HG02588 (cell line): ENCODE results near the gene HNRNPAB.
A peak's percentile ranks its signal among the peaks of the same experiment; 100 is the strongest.
"Not testable (repeated sequence)": the region's sequence is repeated elsewhere in the genome, so short reads cannot be mapped to it uniquely, and the experiment has no call there.

ENCODE experiments used
- ATAC-seq: cut with Tn5 transposase; IDR thresholded peaks from one replicate; pipeline ENCODE4 v1.9.1; 2021; ENCODE audit warnings: mild to moderate bottlenecking, moderate library complexity; ENCODE audit not compliant: unreplicated experiment

The HNRNPAB gene

GRCh38 chr5:178196281-178196812, 8.0 kb upstream of the HNRNPAB start:
- no peak for ATAC-seq

- ATAC-seq: no peak
Measured at GRCh38 chr5:178196986-178197385, 7.3 kb upstream of the HNRNPAB start.

GRCh38 chr5:178198151-178198550, 6.2 kb upstream of the HNRNPAB start:
- not testable (repeated sequence) for ATAC-seq

- ATAC-seq: no peak
Measured at GRCh38 chr5:178198706-178199105, 5.6 kb upstream of the HNRNPAB start.

DNA sequence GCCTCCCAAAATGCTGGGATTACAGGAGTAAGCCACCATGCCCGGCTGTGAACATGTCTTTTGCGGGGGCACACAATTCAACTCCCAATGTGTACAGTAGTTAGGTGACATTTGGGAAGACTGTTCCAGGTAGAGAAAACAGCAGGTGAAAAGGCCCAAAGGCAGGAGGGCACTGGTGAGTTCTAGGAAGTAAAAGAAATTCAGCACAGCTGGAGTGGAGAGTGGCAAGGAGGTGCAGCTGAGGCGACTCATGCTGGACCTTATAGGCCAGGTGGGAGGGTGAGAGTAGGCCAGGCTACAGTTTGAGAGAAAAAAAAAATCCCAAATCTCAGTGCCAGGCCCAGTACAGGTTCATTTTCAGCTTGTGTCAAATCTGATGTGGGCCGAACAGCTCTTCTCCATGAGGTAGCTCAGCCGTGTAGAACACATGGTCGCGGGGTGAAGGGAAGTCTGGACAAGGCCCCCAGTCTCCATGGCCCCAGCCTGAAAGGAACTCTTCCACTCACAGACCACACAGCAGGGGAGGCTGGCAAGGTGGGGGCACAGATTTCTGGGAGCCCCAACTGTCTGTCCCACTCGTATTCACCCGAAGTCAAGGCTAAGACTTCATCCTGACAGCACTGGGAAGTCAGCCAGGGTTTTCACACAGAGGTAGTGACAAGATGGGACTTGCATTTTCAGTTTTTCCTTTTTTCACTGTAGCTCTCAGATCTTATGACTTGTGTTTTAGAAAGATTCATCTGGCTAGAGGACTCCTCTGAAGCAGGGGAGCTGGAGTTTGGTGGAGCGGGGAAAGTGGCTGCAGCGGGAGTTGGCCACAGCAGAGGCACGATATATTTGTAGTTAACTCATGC, 4.5 kb upstream of the HNRNPAB start:
- ATAC-seq: no peak

DNA sequence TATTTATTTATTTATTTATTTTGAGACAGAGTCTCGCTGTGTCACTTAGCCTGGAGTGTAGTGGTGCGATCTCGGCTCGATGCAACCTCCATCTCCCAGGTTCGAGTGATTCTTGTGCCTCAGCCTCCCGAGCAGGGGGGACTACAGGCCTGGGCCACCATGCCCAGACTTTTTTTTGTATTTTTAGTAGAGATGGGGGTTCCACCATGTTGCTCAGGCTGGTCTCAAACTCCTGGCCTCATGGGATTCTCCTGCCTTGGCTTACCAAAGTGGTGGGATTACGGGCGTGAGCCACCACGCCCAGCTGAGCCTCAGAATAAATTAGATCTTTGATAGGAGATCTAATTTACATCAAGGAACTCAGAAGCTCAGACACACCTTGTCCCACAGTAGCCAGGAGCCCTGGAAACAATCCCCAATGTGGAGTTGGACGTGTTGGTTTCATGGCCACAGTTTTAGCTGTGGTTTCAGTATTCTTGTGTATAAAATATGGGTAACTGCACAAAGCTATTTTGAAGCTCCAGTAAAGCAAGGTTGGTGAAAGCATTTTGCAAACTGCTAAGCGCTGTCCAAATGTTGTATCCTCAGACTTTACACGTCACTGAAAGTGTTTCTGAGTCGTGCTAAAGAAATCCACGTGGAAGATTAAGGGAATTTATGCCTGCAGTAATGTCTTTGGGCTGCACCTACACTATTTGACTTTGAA, 3.0 kb upstream of the HNRNPAB start:
- no peak for ATAC-seq

DNA sequence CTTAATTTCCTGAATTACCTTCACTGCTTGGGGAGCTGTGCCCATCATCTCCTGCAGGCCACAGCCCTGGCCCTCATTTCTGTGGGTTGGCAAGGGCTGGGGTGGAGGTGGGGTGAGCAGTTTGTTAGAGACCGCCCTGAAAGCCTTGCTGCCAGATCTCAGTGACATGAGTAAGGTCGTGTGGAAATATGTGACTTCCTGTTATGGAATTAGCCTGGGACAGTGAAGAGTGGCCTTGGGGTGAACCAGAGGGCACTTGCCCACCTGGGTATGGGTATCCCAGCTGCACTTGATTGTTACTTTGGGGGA, 2.5 kb upstream of the HNRNPAB start:
- no peak for ATAC-seq

- ATAC-seq: no peak
Measured at GRCh38 chr5:178202541-178202940, 1.8 kb upstream of the HNRNPAB start.

DNA sequence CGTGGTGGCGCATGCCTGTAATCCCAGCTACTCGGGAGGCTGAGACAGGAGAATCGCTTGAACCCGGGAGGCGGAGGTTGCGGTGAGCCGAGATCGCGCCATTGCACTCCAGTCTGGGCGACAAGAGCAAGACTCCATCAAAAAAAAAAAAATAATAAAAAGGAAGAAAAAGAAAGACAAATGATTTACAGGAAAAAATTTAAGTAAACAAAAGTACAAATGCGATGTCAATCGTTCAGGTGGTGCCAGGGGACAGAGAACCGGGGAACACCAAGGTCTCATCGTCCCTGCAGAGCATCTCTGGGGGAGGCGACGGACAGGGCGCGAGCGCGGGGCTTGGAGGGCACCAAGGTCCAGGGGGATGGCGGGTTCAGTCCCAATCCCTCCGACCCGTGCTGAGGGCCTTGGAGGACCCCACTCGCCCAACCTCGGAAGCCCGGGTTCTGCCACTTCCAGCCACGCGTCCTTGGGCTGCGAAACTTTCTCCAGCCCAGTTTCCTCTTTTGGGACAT, 607 bp upstream of the HNRNPAB start:
- ATAC-seq: no peak

DNA sequence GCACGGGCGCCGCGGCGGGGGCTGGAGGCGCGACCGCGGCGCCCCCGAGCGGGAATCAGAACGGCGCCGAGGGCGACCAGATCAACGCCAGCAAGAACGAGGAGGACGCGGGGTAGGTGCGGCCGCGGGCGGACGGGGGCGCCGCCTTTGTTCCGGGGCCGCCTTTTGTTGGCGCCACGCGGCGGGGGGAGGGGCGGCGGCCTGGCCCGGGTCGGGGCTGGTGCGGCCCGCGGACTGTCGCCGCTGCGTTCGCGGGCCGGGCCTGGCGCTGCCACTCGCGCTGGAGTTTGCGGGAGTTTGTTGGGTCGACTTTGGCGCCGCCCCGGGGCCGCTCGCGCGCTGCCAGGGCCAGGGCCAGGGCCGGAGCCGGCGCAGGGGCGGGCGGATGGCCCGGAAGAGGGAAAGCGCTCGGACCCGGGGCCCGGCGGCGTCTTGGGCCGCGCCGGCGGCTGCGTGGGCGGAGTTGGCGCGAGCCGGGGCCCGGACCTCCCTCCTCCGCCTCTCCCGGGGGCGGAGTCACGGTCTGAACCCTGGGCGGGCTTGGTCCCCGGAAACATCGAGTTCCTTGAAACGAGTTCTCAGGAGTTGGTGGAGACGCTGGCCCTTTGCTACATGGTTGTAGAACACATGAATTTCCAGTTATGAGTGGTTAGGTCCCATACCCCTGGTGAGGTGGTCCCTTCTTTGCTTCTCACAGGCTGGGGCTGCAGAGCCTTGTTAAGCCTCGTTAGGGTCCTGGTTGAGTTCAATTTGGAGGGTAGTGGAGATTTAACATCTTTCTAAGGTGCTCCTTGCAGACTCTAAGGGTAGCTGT, 809 bp downstream of the HNRNPAB start:
- peak; percentile 45 for ATAC-seq

DNA sequence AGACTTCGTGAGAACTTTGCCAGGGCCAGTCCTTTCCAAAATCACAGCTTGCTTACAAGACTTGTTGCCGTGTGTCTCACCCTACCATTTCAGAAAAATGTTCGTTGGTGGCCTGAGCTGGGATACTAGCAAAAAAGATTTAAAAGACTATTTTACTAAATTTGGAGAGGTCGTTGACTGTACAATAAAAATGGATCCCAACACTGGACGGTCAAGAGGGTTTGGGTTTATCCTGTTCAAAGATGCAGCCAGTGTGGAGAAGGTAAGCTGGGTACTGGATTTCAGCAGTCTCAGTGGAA, 1.4 kb downstream of the HNRNPAB start:
- ATAC-seq: no peak

- ATAC-seq: no peak
Measured at GRCh38 chr5:178206166-178207101, 2.1 kb downstream of the HNRNPAB start.

- no peak for ATAC-seq
Measured at GRCh38 chr5:178207183-178207916, 3.0 kb downstream of the HNRNPAB start.

- no peak for ATAC-seq
Measured at GRCh38 chr5:178207917-178208280, 3.6 kb downstream of the HNRNPAB start.

- no peak for ATAC-seq
Measured at GRCh38 chr5:178208540-178209227, 4.4 kb downstream of the HNRNPAB start.

DNA sequence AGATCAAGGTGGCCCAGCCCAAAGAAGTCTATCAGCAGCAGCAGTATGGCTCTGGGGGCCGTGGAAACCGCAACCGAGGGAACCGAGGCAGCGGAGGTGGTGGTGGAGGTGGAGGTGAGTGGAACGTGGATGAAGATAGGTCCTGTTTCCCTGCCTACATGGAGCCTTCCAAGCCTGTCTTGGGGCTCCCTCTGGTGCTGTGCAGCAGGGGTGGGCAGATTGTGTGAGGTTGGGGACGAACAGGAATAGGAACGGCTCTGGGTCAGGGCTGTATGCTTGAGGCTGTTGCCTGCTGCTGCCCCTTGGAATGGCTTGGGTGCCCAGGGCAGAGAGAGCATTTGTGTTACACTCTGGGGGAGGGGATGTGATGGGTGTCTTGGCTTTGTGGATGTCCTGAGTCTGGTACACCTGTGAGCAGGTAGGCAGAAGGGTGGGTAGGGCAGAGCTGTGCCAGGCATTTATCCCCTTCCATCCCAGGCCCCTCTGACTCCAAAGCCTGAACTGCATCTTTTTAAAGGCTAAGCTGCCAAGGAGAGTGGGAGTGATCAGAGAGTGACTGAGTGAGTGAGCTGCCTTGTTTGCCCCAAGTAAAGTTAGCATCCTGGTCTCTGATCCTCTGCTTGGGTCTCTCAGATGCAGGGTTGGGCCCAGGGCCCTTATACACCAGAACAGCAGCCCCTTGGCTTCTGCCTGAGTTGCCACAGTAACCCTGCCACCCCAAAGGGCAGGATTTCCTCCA, 5.2 kb downstream of the HNRNPAB start:
- no peak for ATAC-seq

GRCh38 chr5:178210073-178210535, 5.8 kb downstream of the HNRNPAB start:
- ATAC-seq: no peak

DNA sequence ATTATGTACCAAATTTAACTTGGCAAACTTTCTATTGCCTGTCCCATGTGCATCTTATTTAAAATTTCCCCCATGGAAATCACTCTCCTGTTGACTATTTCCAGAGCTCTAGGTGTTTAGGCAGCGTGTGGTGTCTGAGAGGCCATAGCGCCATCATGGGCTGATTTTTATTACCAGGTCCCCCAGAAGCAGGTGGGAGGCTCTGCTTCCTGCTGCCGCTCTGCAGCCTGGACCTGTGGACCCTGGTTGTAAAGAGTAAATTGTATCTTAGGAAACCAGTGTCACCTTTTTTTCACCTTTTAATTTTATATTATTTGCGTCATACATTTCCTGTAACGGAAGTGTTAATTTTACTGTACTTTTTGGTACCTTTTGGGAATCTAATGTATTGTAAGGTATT, 6.4 kb downstream of the HNRNPAB start:
- no peak for ATAC-seq
